Subcutaneous adipose tissue (tissue), 4 donors: ENCODE results near the gene CHD2. TPM values are rescaled to one million over a fixed set of nuclear protein-coding genes. Genes with fewer than 3 reads are reported as not detected.

Experiments
- total RNA-seq, 4 donors: library from RNA; depleted of rRNA; stranded (reverse); fragments of >200 nt; gene quantifications; one replicate each; pipeline ENCODE4 v1.1.0, GENCODE V29; 2016
- TF ChIP-seq, protein P1 (sequence below): fragments of 450-650 bp; IDR thresholded peaks from one replicate; pipeline ENCODE4 v1.5.1; 2016; ENCODE audit warnings: low read depth, mild to moderate bottlenecking, control low read depth, antibody characterized with exemption, moderate library complexity

Gene CHD2
- total RNA-seq, 4 donors from 2014 or later: 115 to 142 (median 128) TPM

DNA sequence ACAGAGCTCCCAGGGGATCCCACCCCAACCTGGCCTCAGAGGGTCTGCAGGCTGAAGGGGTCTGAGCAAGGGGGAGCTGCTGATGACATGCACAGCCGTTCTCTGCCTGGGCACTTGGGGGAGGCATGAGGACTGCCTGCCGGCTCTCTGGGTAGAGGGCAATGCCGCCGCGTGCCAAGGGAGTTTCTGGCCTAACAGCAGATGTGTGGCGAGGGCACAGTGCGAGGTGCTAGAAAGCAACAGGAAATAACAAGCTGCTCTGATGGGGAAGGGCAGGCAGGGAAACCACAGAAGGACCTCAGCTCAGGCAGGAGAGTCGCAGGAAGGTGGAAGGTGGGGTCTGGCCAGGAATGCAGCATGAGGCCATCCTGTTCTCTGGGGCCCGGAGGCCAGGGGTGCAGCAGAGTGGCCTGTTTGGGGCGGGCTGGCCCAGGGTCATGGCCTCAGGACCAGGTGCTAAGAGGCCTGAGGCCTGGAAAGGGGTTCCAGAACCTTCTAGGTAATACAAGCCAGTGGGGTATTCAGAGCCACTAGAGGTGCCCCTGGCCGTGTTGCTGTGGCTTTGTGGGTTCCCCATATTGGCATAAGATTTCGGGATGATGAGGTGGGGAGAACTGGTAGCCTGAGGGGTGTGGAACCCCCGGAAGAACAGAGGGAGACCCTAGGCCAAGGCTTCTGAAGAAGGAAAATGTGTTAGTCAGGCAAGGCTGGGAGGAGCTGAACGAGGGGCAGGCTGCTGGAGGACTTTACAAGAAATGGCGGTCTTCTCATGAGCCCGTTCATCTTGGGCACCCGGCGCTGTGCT lies 147.7 kb downstream of the CHD2 start:
- TF ChIP-seq, protein P1, sequence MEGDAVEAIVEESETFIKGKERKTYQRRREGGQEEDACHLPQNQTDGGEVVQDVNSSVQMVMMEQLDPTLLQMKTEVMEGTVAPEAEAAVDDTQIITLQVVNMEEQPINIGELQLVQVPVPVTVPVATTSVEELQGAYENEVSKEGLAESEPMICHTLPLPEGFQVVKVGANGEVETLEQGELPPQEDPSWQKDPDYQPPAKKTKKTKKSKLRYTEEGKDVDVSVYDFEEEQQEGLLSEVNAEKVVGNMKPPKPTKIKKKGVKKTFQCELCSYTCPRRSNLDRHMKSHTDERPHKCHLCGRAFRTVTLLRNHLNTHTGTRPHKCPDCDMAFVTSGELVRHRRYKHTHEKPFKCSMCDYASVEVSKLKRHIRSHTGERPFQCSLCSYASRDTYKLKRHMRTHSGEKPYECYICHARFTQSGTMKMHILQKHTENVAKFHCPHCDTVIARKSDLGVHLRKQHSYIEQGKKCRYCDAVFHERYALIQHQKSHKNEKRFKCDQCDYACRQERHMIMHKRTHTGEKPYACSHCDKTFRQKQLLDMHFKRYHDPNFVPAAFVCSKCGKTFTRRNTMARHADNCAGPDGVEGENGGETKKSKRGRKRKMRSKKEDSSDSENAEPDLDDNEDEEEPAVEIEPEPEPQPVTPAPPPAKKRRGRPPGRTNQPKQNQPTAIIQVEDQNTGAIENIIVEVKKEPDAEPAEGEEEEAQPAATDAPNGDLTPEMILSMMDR: no peak

DNA sequence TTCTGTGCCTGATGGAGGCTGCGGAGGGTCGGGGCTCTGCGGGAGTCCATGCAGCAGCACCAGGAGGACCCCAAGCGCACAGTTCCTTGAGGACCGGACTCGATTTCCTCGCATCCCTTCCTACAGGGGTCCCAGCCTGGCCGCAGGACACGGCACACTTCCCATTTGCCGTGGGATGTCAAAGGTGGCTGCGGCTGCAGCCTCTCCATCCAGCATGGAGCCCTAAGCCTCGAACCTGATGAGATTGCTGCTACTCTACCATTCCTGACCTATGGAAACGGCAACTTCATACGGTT lies 148.2 kb downstream of the CHD2 start:
- TF ChIP-seq, protein P1: no peak

DNA sequence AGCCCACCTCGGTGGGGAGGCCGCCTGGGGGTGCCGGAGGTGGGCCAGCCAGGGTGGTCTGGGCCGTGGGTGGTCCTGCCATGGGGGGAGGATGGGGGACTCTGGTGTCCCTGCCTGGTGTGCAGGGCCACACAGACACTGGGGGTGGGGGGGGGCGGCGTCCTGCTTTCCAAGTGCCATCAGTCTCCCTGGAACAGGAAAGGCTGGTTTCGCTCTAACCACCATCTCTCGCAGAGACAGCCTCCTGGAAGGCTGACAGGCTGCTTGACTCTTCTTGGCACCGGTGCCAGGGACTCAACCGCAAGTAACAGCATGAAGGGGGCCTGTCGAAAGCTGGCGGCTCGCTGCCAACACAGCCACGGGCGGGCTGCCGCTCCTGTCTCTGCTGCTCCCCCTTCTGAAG lies 148.6 kb downstream of the CHD2 start:
- TF ChIP-seq, protein P1: no peak

DNA sequence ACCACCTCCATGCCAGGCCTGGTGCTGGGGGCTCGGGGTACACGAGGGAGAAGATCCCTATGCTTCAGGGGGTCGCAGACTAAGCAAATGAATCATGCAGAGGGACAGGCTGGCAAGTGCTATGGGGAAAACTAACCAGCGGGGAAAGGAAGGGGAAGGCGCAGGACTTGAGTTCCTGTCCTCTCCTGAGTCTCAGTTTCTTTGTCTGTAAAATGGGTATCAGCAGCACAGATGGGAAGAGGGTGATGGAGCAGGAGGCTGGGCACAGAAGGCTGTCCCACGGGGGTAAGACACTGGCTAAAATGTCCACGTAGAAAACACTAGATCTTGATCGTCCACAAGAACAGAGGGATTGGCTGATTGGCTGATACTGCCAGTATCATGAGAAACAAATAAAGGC lies 149.1 kb downstream of the CHD2 start:
- TF ChIP-seq, protein P1: no peak

DNA sequence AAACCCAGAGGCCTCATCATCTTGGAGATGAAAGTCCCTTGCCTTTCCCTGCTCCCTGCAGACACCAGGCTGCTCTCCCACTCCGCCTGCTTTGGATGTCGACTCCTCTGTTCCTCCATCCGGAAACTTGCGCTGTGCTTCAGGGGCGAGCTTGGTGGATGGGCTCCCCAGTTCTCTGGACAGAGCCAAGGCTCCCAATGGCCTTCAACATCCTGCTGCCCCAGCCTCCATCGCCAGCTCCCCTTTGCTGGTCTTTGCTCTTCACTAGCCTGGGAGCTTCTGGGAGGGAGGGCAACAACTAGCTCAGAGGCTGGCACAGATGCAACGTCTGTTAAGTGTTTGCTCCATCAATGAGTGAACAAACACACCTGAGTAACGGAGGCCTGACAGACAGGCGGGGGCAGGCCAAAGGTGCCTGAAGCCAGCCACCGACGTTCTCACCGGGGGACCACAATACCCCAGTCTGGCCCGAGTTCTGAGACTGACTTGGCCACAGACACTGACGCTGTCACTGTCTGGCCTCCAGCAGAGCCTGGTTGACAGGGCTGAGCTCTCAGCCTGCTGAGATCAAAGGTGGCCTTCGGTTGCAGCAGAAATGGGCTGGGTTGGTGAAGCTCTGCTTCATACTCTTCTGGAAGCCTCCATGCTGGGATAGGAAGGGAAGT lies 149.9 kb downstream of the CHD2 start:
- TF ChIP-seq, protein P1: no peak

DNA sequence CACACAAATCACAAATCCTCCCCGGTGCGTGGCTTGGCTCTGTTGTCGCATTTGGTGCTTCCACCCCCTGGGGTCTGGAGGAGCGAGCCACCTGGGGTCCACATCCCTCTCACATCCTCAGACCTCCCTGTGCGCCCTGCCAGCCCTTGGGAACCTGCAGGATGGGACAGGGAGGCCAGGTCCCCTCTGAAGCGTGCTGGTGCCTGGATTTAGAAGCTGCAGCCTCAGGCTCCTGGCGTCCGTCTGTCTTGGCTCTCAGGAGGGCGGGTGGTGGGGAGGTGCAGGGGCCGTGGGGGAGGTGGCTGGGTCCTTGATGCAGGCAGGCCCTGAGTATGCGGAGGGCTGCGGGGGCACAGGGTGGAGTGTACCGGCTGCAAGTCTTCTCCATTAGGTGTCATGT lies 150.5 kb downstream of the CHD2 start:
- TF ChIP-seq, protein P1: no peak

DNA sequence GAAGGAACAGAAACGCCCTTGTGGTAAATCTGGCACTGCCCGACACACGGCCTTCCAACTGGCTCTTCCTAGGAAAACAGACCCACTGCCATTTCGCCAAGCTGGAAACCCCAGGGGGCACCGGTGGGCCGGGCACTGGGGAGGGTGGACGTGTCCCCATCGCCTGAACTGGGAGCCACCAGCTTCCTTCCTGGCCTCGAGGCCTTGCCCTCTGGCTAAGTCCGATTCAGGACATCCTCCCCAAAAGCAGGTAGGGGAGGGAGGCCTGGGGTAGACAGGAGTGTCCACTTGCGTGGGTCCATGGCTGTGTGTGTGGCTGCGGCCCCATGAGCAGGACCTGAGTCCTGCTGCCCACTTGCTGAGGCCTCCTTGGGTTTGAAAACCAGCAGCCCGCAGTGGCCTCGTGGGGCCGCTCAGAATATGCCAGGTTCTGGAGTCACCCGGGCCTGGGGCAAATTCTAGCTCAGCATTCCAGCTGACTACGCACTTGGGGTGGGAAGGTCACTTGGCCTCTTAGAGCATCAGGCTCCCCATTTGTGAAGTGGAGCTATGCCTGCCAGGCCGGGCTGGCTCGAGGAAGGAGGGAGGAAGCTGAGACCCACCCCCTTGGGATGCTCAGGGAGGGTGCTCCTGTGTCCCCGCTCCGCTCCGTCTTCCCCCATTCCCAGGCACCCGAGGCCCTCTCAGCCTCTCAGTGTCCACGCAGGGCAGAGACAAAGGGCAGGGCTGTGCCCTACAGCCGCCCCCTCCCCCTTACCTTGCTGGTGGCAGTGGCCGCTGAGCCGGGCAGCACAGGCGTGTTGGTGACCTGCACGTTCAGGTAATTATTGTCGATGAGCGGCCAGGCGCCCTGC lies 151.3 kb downstream of the CHD2 start:
- TF ChIP-seq, protein P1: no peak
